Stimulated activated naive CD8-positive, alpha-beta T cell treated with anti-CD3 and anti-CD28 coated beads, Interleukin-15, Interleukin-2, amounts not matched to agents 100 U/mL and 50 U/mL, for 24 hours (primary cell): Measurements from ENCODE around the gene MERTK.

Experiments used
- ATAC-seq: fragments of 150-1000 bp; cut with Tn5 transposase; one replicate; pipeline ENCODE4 v1.10.0; 2021
- DNase-seq: peaks from one replicate; pipeline ENCODE4 v3.0.0; 2021

MERTK gene

GRCh38 chr2:111978452-111979170 is 80.2 kb downstream of the MERTK start:
- DNase-seq (no peak), ATAC-seq (no peak)

- no peak for ATAC-seq
- DNase-seq = no peak
Observed at GRCh38 chr2:111981666-111982065, 83.3 kb downstream of the MERTK start.

- DNase-seq (no peak), ATAC-seq (peak; percentile 86)
Observed at GRCh38 chr2:111982822-111983221, 84.4 kb downstream of the MERTK start.

- DNase-seq (no peak), ATAC-seq (no peak)
Observed at GRCh38 chr2:111983478-111984212, 85.2 kb downstream of the MERTK start.

GRCh38 chr2:111984213-111984604 is 85.8 kb downstream of the MERTK start:
- ATAC-seq = no peak
- no peak for DNase-seq

- no peak for ATAC-seq
- no peak for DNase-seq
Observed at GRCh38 chr2:111985514-111985913, 87.1 kb downstream of the MERTK start.

- DNase-seq = no peak
- ATAC-seq = no peak
Observed at GRCh38 chr2:111986116-111986900, 87.9 kb downstream of the MERTK start.

GRCh38 chr2:111990375-111990774 is 92.0 kb downstream of the MERTK start:
- no peak for DNase-seq
- ATAC-seq = peak; percentile 32

GRCh38 chr2:111990856-111991255 is 92.4 kb downstream of the MERTK start:
- ATAC-seq (no peak), DNase-seq (no peak)

- no peak for ATAC-seq
- no peak for DNase-seq
Observed at GRCh38 chr2:111994042-111994441, 95.6 kb downstream of the MERTK start.

GRCh38 chr2:111995148-111995547 is 96.7 kb downstream of the MERTK start:
- no peak for ATAC-seq
- DNase-seq = no peak

- ATAC-seq = no peak
- no peak for DNase-seq
Observed at GRCh38 chr2:111999809-112000208, 101.4 kb downstream of the MERTK start.

- ATAC-seq = no peak
- DNase-seq = no peak
Observed at GRCh38 chr2:112000399-112001135, 102.2 kb downstream of the MERTK start.

GRCh38 chr2:112001136-112001715 is 102.8 kb downstream of the MERTK start:
- DNase-seq (no peak), ATAC-seq (no peak)

GRCh38 chr2:112001942-112002341 is 103.5 kb downstream of the MERTK start:
- DNase-seq (no peak), ATAC-seq (no peak)

- ATAC-seq = no peak
- no peak for DNase-seq
Observed at GRCh38 chr2:112003576-112004252, 105.3 kb downstream of the MERTK start.

- ATAC-seq (no peak), DNase-seq (no peak)
Observed at GRCh38 chr2:112004253-112004645, 105.8 kb downstream of the MERTK start.

- peak; percentile 57 for ATAC-seq
- DNase-seq = peak; percentile 18
Observed at GRCh38 chr2:112005406-112006075, 107.1 kb downstream of the MERTK start.

- ATAC-seq (no peak), DNase-seq (no peak)
Observed at GRCh38 chr2:112006076-112006410, 107.6 kb downstream of the MERTK start.

- DNase-seq (no peak), ATAC-seq (no peak)
Observed at GRCh38 chr2:112007493-112007892, 109.1 kb downstream of the MERTK start.
